PC-3 (cell line): ENCODE measurements around the gene IFTAP. TPM values are rescaled to one million over a fixed set of nuclear protein-coding genes. Genes with fewer than 3 reads are reported as not detected.

ENCODE experiments used
- ATAC-seq: fragments of 200-7000 bp; cut with Tn5 transposase; 2 replicates; pipeline ENCODE4 v1.9.1; 2020; ENCODE audit warnings: mild to moderate bottlenecking, moderate library complexity
- BruUV-seq: library from RNA; stranded (reverse); fragments of 400-500 nt; replicated peaks from 2 replicates; lab custom pipeline; 2021; lab: Mats Ljungman, UMichigan
- CTCF ChIA-PET: fragments of 300-600 bp; sonication (Branson Sonifier 250); formaldehyde crosslinking; loops from one replicate; lab custom pipeline; 2022; ENCODE audit warnings: antibody characterized with exemption; lab: Charles Lee
- POLR2A ChIA-PET: fragments of 300-600 bp; sonication (Branson Sonifier 250); formaldehyde crosslinking; loops from one replicate; lab custom pipeline; 2022; ENCODE audit warnings: antibody characterized with exemption; ENCODE audit not compliant: unreplicated experiment; lab: Charles Lee
- DNase-seq: peaks from one replicate; pipeline ENCODE4 v3.0.0-alpha.2; 2015
- H2AFZ ChIP-seq: fragments of 300-600 bp; sonication (generic); 2 replicates; pipeline ENCODE4 v1.6.0; 2016; ENCODE audit warnings: antibody characterized with exemption, low read length
- H3F3A ChIP-seq: fragments of 300-600 bp; sonication (generic); one replicate; pipeline ENCODE4 v1.6.0; 2017; ENCODE audit warnings: antibody characterized with exemption, low read length, control low read depth, mild to moderate bottlenecking; ENCODE audit not compliant: unreplicated experiment
- H3K27ac ChIP-seq: fragments of 300-600 bp; sonication (generic); 2 replicates; pipeline ENCODE4 v1.5.1; 2016; ENCODE audit warnings: mild to moderate bottlenecking, low read length
- H3K27me3 ChIP-seq: fragments of 300-600 bp; sonication (generic); 2 replicates; pipeline ENCODE4 v1.6.1; 2016; ENCODE audit warnings: low read length, mixed read lengths
- H3K36me3 ChIP-seq: fragments of 300-600 bp; sonication (generic); 2 replicates; pipeline ENCODE4 v1.6.1; 2016; ENCODE audit warnings: low read depth, mixed run types, low read length, mixed read lengths
- H3K4me1 ChIP-seq: fragments of 300-600 bp; sonication (generic); 2 replicates; pipeline ENCODE4 v1.5.1; 2016; ENCODE audit warnings: low read length; ENCODE audit not compliant: insufficient read depth
- H3K4me2 ChIP-seq: fragments of 300-600 bp; sonication (generic); 2 replicates; pipeline ENCODE4 v1.6.0; 2016; ENCODE audit warnings: low read length
- H3K4me3 ChIP-seq: fragments of 300-600 bp; sonication (generic); 2 replicates; pipeline ENCODE4 v1.5.1; 2016; ENCODE audit warnings: mild to moderate bottlenecking, low read length, mixed read lengths
- H3K79me2 ChIP-seq: fragments of 300-600 bp; sonication (generic); 2 replicates; pipeline ENCODE4 v1.6.1; 2017; ENCODE audit warnings: low read length, mixed read lengths
- H3K9ac ChIP-seq: fragments of 300-600 bp; sonication (generic); 2 replicates; pipeline ENCODE4 v1.6.0; 2016; ENCODE audit warnings: mild to moderate bottlenecking, low read length
- H3K9me2 ChIP-seq: fragments of 300-600 bp; sonication (generic); replicated peaks from 2 replicates; pipeline ENCODE4 v1.6.1; 2016; ENCODE audit warnings: mixed run types, low read length, mixed read lengths
- H3K9me3 ChIP-seq: fragments of 300-600 bp; sonication (generic); 2 replicates; pipeline ENCODE4 v1.6.1; 2016; ENCODE audit warnings: low read length, mixed read lengths
- H4K20me1 ChIP-seq: fragments of 300-600 bp; sonication (generic); 2 replicates; pipeline ENCODE4 v1.6.1; 2016; ENCODE audit warnings: low read length, mixed read lengths
- CTCF ChIP-seq: fragments of 300-600 bp; sonication (generic); conservative IDR thresholded peaks from 2 replicates; pipeline ENCODE4 v1.5.1; 2017; ENCODE audit warnings: antibody characterized with exemption, low read depth, mild to moderate bottlenecking, low read length
- EZH2 ChIP-seq: fragments of 300-600 bp; sonication (generic); IDR thresholded peaks from one replicate; pipeline ENCODE4 v1.6.1; 2017; ENCODE audit warnings: antibody characterized with exemption, mild to moderate bottlenecking, low read length; ENCODE audit not compliant: unreplicated experiment
- EZH2phosphoT487 ChIP-seq: fragments of 300-600 bp; sonication (generic); IDR thresholded peaks from 2 replicates; pipeline ENCODE4 v1.6.1; 2018; ENCODE audit warnings: mild to moderate bottlenecking, antibody characterized with exemption, low read length, borderline replicate concordance
- intact Hi-C: fragments of 100-400 bp; cut with micrococcal nuclease; formaldehyde crosslinking; loops from 2 replicates; pipeline ENCODE4 v1.9.0; 2023
- total RNA-seq: library from RNA; depleted of rRNA; stranded (reverse); fragments of >200 nt; gene quantifications from 2 replicates; pipeline ENCODE4 v1.2.3, GENCODE V29; 2014

Gene IFTAP
- total RNA-seq, 1 experiment from 2014 or later, result 17.6 TPM

- ChIA-PET POLR2A (no interaction called here), CTCF (no interaction called here)
- H2AFZ ChIP-seq, result no peak overlapping the region
- no peak for ATAC-seq
- H3K9me2 ChIP-seq, result no peaks in the 10 kb centered on the region
- no peak for DNase-seq
- H3K36me3 ChIP-seq, result no peaks in the 10 kb centered on the region
- no peaks in the 10 kb centered on the region for H3K9me3 ChIP-seq
- intact Hi-C loops, result no loop called here
- no peaks in the 10 kb centered on the region for H3K27me3 ChIP-seq
- H3K79me2 ChIP-seq, result no peaks in the 10 kb centered on the region
- no peak overlapping the region for H3K27ac ChIP-seq
- no peaks in the 10 kb centered on the region for H3K4me1 ChIP-seq
- H3K9ac ChIP-seq, result no peak overlapping the region
- TF ChIP-seq CTCF (no peak), EZH2 (no peak), EZH2phosphoT487 (no peak)
- H4K20me1 ChIP-seq, result no peaks in the 10 kb centered on the region
- no peak overlapping the region for H3K4me3 ChIP-seq
- H3K4me2 ChIP-seq, result no peak overlapping the region
- BruUV-seq, result no TSS peak
- no peaks in the 10 kb centered on the region for H3F3A ChIP-seq
These were observed 24.2 kb downstream of the IFTAP start for GRCh38 chr11:36618363-36619047.

GRCh38 chr11:36619502-36619901, 25.2 kb downstream of the IFTAP start:
- H3K9me3 ChIP-seq, result no peaks in the 10 kb centered on the region
- no peak for DNase-seq
- no peak for ATAC-seq
- H3K4me1 ChIP-seq, result no peaks in the 10 kb centered on the region
- no peak overlapping the region for H3K27ac ChIP-seq
- no TSS peak for BruUV-seq
- no peak overlapping the region for H2AFZ ChIP-seq
- H3K27me3 ChIP-seq, result no peaks in the 10 kb centered on the region
- no peaks in the 10 kb centered on the region for H4K20me1 ChIP-seq
- H3K79me2 ChIP-seq, result no peaks in the 10 kb centered on the region
- intact Hi-C loops, result no loop called here
- no peak for TF ChIP-seq CTCF
- no peak for TF ChIP-seq EZH2phosphoT487
- TF ChIP-seq EZH2, result no peak
- no peak overlapping the region for H3K4me3 ChIP-seq
- no peak overlapping the region for H3K9ac ChIP-seq
- no peak overlapping the region for H3K4me2 ChIP-seq
- POLR2A ChIA-PET, result no interaction called here
- no peaks in the 10 kb centered on the region for H3K9me2 ChIP-seq
- no peaks in the 10 kb centered on the region for H3F3A ChIP-seq
- CTCF ChIA-PET, result no interaction called here
- H3K36me3 ChIP-seq, result no peaks in the 10 kb centered on the region

- Histone ChIP-seq H4K20me1 (no peaks in the 10 kb centered on the region), H3F3A (no peaks in the 10 kb centered on the region), H3K4me2 (no peak overlapping the region), H3K4me1 (no peaks in the 10 kb centered on the region), H3K9me3 (no peaks in the 10 kb centered on the region), H3K4me3 (no peak overlapping the region), H3K36me3 (no peaks in the 10 kb centered on the region), H3K27ac (no peak overlapping the region), H3K79me2 (no peaks in the 10 kb centered on the region), H3K9me2 (no peaks in the 10 kb centered on the region), H3K9ac (no peak overlapping the region), H2AFZ (no peak overlapping the region), H3K27me3 (no peaks in the 10 kb centered on the region)
- POLR2A ChIA-PET, result no interaction called here
- DNase-seq (no peak), ATAC-seq (no peak)
- TF ChIP-seq EZH2 (no peak), EZH2phosphoT487 (no peak), CTCF (no peak)
- no TSS peak for BruUV-seq
- intact Hi-C loops, result no loop called here
- CTCF ChIA-PET, result no interaction called here
These were observed 25.9 kb downstream of the IFTAP start for GRCh38 chr11:36620246-36620645.
